ENCODE measurements around the gene BCL2L1. TPM values are rescaled to one million over a fixed set of nuclear protein-coding genes. Genes with fewer than 3 reads are reported as not detected.
"Not testable (repeated sequence)": the region's sequence is repeated elsewhere in the genome, so short reads cannot be mapped to it uniquely, and the experiment has no call there.

Gene BCL2L1
- total RNA-seq, 4 donors from 2014 or later, result 105 to 138 (median 119) TPM

DNA sequence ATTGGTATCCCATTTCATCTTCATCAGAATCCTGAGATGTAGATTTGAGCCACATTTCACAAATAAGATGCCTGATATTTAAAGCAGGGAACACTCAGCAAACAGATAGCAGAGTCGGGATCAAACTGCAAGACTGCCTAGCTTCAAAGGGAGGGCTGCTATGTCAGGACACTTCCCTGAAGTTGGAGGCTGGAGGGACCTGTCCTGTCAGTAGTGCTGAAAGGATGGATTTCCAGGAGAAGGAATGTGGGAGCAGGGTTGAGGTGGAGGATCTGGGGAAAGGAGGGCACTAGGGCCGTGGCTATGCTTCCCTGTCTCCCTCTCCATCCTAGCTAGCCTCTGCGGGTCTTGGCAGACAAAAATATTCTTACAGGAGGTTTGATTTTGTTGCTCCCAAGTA lies 52.8 kb downstream of the BCL2L1 start:
- 49 to 61% methylated on average over 3 of the region's 3 CpGs for WGBS, 2 donors
- H3K4me1 ChIP-seq, result peaks cover 13 to 100% (median 91%) of the 10 kb centered on the region in 4 donors
- peak overlapping the region; percentile 89 to 99 (median 98) for H3K27ac ChIP-seq
- no peak for TF ChIP-seq CTCF (IDR thresholded peaks at IDR 0.05)
- TF ChIP-seq POLR2A (IDR thresholded peaks at IDR 0.05), result no peak
- TF ChIP-seq EP300 (IDR thresholded peaks at IDR 0.05), result no peak
- no peaks in the 10 kb centered on the region for H3K27me3 ChIP-seq
- DNase-seq (ENCODE audit: low spot score in 2 of 2), result no peak
- H3K4me3 ChIP-seq, result no peak overlapping the region
- peaks cover 0 to 15% (median 5%) of the 10 kb centered on the region in 3 donors for H3K36me3 ChIP-seq
- no peaks in the 10 kb centered on the region for H3K9me3 ChIP-seq

DNA sequence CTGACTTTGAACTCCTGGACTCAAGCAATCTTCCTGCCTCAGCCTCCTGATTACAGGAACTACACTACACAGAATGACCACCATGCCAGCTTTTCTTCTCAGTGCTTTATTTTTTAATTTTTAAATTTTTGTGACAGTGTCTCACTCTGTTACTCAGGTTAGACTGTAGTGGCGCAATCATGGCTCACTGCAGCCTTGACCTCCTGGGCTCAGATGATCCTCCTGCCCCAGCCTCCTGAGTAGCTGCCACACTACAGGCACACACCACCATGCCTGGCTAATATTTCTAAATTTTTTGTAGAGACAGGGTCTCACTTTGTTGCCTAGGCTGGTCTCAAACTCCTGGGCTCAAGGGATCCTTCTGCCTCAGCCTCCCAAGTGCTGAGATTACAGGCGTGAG lies 53.7 kb downstream of the BCL2L1 start:
- 94 to 98% methylated on average over 2 of the region's 2 CpGs for WGBS, 2 donors
- peaks cover 12 to 100% (median 90%) of the 10 kb centered on the region in 4 donors for H3K4me1 ChIP-seq
- H3K9me3 ChIP-seq; DNase-seq (ENCODE audit: low spot score in 2 of 2); H3K27me3 ChIP-seq; H3K4me3 ChIP-seq: not testable (repeated sequence)
- peak overlapping the region; percentile 89 to 99 (median 98) for H3K27ac ChIP-seq
- H3K36me3 ChIP-seq, result peaks cover 0 to 18% (median 5%) of the 10 kb centered on the region in 3 donors

GRCh38 chr20:31667315-31668285 lies 55.1 kb downstream of the BCL2L1 start:
- 76 to 82% methylated on average over 15 of the region's 15 CpGs for WGBS, 2 donors
- Histone ChIP-seq H3K9me3 (no peaks in the 10 kb centered on the region), H3K27ac (peak overlapping the region; percentile 89 to 99 (median 98)), H3K27me3 (no peaks in the 10 kb centered on the region), H3K36me3 (peaks cover 0 to 18% (median 5%) of the 10 kb centered on the region in 3 donors), H3K4me1 (peaks cover 12 to 96% (median 86%) of the 10 kb centered on the region in 4 donors), H3K4me3 (no peak overlapping the region)
- TF ChIP-seq CTCF (IDR thresholded peaks at IDR 0.05), result no peak
- no peak for TF ChIP-seq EP300 (IDR thresholded peaks at IDR 0.05)
- TF ChIP-seq POLR2A (IDR thresholded peaks at IDR 0.05), result no peak
- no peak for DNase-seq (ENCODE audit: low spot score in 2 of 2)

DNA sequence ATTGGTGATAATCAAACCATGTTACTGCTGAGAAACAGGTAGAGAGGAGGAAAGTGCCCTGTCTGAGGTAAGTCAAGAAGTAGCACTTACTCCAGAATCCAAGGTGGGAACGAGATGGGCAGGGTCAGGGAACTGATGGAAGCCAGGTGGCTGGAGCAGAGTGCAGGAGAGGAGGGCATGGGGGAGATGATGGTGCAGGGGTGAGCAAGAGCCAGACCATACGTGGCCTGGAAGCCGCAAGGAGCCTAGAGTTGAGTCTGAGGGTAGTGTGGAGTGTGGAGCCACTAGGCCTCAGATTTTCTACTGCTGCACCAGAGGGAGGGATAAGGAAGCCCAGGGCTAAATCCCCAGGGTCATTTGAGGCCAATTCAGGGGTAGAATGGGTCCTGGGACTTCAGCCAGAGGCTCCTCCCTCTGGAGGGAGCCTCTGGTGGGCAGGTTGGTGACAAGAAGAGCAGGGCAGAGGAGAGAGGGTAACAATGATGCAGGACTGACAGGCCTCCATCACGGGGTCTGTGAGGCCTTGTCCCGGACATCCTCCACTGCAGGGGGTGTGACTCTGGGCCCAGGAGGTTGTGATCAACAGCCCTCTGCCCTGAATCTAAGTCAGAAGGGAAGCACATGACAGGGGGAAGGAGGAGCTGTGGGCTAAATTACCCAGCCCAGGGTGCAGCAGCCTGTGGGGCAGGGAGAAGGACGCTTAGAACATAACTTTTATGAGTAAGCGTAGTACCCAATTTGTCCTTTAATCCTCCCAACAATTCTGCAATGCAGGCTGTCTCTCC lies 56.2 kb downstream of the BCL2L1 start:
- H3K27ac ChIP-seq, result peak overlapping the region; percentile 65 to 99 (median 98)
- H3K9me3 ChIP-seq, result no peaks in the 10 kb centered on the region
- H3K27me3 ChIP-seq, result no peaks in the 10 kb centered on the region
- peak in 1 of 2 donors; percentile 52 for DNase-seq (ENCODE audit: low spot score in 2 of 2)
- WGBS, 2 donors, result 54 to 55% methylated on average over 7 of the region's 7 CpGs
- peaks cover 12 to 94% (median 82%) of the 10 kb centered on the region in 4 donors for H3K4me1 ChIP-seq
- H3K36me3 ChIP-seq, result peaks cover 0 to 18% (median 5%) of the 10 kb centered on the region in 3 donors
- TF ChIP-seq EP300 (IDR thresholded peaks at IDR 0.05), result peak; percentile 76 to 81
- peak in 1 of 2 donors; percentile 17 for TF ChIP-seq POLR2A (IDR thresholded peaks at IDR 0.05)
- no peak for TF ChIP-seq CTCF (IDR thresholded peaks at IDR 0.05)
- H3K4me3 ChIP-seq, result no peak overlapping the region

GRCh38 chr20:31665753-31666152 lies 56.9 kb downstream of the BCL2L1 start:
- H3K27ac ChIP-seq, result peak overlapping the region; percentile 65 to 99 (median 98)
- peaks cover 6 to 92% (median 77%) of the 10 kb centered on the region in 4 donors for H3K4me1 ChIP-seq
- H3K4me3 ChIP-seq, result no peak overlapping the region
- WGBS, 2 donors, result 87 to 90% methylated on average over 10 of the region's 10 CpGs
- TF ChIP-seq CTCF (IDR thresholded peaks at IDR 0.05), result no peak
- no peak for TF ChIP-seq POLR2A (IDR thresholded peaks at IDR 0.05)
- TF ChIP-seq EP300 (IDR thresholded peaks at IDR 0.05), result no peak
- peaks cover 0 to 18% (median 5%) of the 10 kb centered on the region in 3 donors for H3K36me3 ChIP-seq
- H3K27me3 ChIP-seq, result no peaks in the 10 kb centered on the region
- no peak for DNase-seq (ENCODE audit: low spot score in 2 of 2)
- H3K9me3 ChIP-seq, result no peaks in the 10 kb centered on the region

Data from tibial nerve (tissue), 4 donors.